K562 (cell line): Measurements from ENCODE around the gene RAB2B. TPM values are rescaled to one million over a fixed set of nuclear protein-coding genes. Genes with fewer than 3 reads are reported as not detected.
A peak's percentile ranks its signal among the peaks of the same experiment; 100 is the strongest.

Experiments
- ADNP ChIP-seq: fragments of 200-800 bp; sonication (Bioruptor generic); IDR thresholded peaks from 2 replicates; pipeline ENCODE4 v1.6.1; 2016; ENCODE audit warnings: missing genetic modification characterization, missing compliant biosample characterization
- BHLHE40 ChIP-seq: IDR thresholded peaks from 2 replicates; pipeline ENCODE4 v1.6.1; 2011; ENCODE audit warnings: low read length, improper control_type of control experiment
- CBFA2T3 ChIP-seq: fragments of 450-650 bp; IDR thresholded peaks from 2 replicates; pipeline ENCODE4 v1.6.1; 2017
- ESRRB ChIP-seq: fragments of 250-450 bp; sonication (Bioruptor Pico); IDR thresholded peaks from 2 replicates; pipeline ENCODE4 v1.5.0; 2020; ENCODE audit warnings: mild to moderate bottlenecking, moderate library complexity, borderline replicate concordance
- ETV1 ChIP-seq: fragments of 450-650 bp; conservative IDR thresholded peaks from 2 replicates; pipeline ENCODE4 v1.6.1; 2016; ENCODE audit warnings: missing genetic modification characterization, control low read depth, low read depth, missing compliant biosample characterization
- HNRNPUL1 ChIP-seq: fragments of 200-400 bp; formaldehyde crosslinking; IDR thresholded peaks from 2 replicates; pipeline ENCODE4 v1.6.1; 2017; ENCODE audit warnings: low read length
- NR2C2 ChIP-seq, 2 experiments: fragments of 200-800 bp in 1 of 2; sonication (Bioruptor generic) in 1 of 2; sonication (generic) in 1 of 2; formaldehyde crosslinking in 1 of 2; IDR thresholded peaks; 2 replicates each; pipeline versions ENCODE4 v1.6.1 to v1.8.0; 2016 to 2022; ENCODE audit warnings: mild to moderate bottlenecking in 1 of 2, missing compliant biosample characterization in 1 of 2, missing genetic modification characterization in 1 of 2, missing genetic modification reagents in 1 of 2
- NR4A1 ChIP-seq, 2 experiments: fragments of 250-450 bp in 1 of 2; fragments of 450-650 bp in 1 of 2; sonication (Bioruptor Pico) in 1 of 2; IDR thresholded peaks; 2 replicates each; pipeline versions ENCODE4 v1.4.0 to v1.6.1; 2016 to 2020; ENCODE audit warnings: mild to moderate bottlenecking in 2 of 2, missing compliant biosample characterization in 1 of 2, missing genetic modification characterization in 1 of 2, moderate library complexity in 1 of 2
- POLR2B ChIP-seq: fragments of 450-650 bp; IDR thresholded peaks from 2 replicates; pipeline ENCODE4 v1.6.1; 2018; ENCODE audit warnings: low read depth; ENCODE audit not compliant: partially characterized antibody
- RBBP5 ChIP-seq: fragments of 200-600 bp; sonication (generic); IDR thresholded peaks from 2 replicates; pipeline ENCODE4 v1.6.1; 2012; ENCODE audit warnings: borderline replicate concordance, mild to moderate bottlenecking, low read length, control low read depth, inconsistent platforms; ENCODE audit not compliant: insufficient read depth, poor library complexity, severe bottlenecking
- TCF7L2 ChIP-seq: fragments of 150-350 bp; IDR thresholded peaks from 2 replicates; pipeline ENCODE4 v1.6.1; 2016; ENCODE audit warnings: low read depth, mild to moderate bottlenecking, low read length, moderate library complexity
- TOE1 ChIP-seq, 2 experiments: fragments of 450-650 bp in 1 of 2; sonication (generic) in 1 of 2; formaldehyde crosslinking in 1 of 2; IDR thresholded peaks; 2 replicates each; pipeline versions ENCODE4 v1.7.1 to v1.8.0; 2016 to 2022; ENCODE audit warnings: borderline replicate concordance in 2 of 2, mild to moderate bottlenecking in 2 of 2, antibody characterized with exemption in 1 of 2, inconsistent platforms in 1 of 2, low read depth in 1 of 2, missing genetic modification reagents in 1 of 2, moderate library complexity in 1 of 2
- ZNF764 ChIP-seq: fragments of 250-450 bp; sonication (Bioruptor Pico); IDR thresholded peaks from 2 replicates; pipeline ENCODE4 v1.4.0; 2020; ENCODE audit warnings: low read depth, mild to moderate bottlenecking, moderate library complexity
- polyA plus RNA-seq, 8 experiments: library from polyadenylated mRNA; depleted of rRNA in 4 of 8; stranded (reverse) in 5 of 8; unstranded in 3 of 8; fragments of >200 nt; fragmentation: Nextera tagmentation in 2 of 8; fragmentation: Illumina TruSeq in 1 of 8; extraction: Ambion mirVana in 2 of 8; extraction: Trizol in 1 of 8; gene quantifications; 2 replicates each; pipeline versions ENCODE4 v1.2.1 to v1.2.3, GENCODE V29; 2011 to 2014; ENCODE audit warnings: inconsistent platforms in 1 of 8, missing spikeins in 1 of 8
- total RNA-seq, 7 experiments: library from RNA; depleted of rRNA in 6 of 7; stranded (reverse); fragments of >200 nt in 6 of 7; fragmentation: Illumina TruSeq in 2 of 7; extraction: Trizol in 2 of 7; gene quantifications; 2 replicates each; pipeline versions ENCODE4 v1.2.1 to v1.2.3, GENCODE V29; 2011 to 2021; ENCODE audit warnings: low replicate concordance in 1 of 7
- TF ChIP-seq, protein P1 (sequence below): fragments of 450-650 bp; IDR thresholded peaks from 2 replicates; pipeline ENCODE4 v1.6.1; 2018; ENCODE audit not compliant: partially characterized antibody
- TF ChIP-seq, protein P2 (sequence below): fragments of 250-450 bp; sonication (Bioruptor Pico); IDR thresholded peaks from 2 replicates; pipeline ENCODE4 v1.5.0; 2021
- TF ChIP-seq, protein P3 (sequence below), 3 experiments: fragments of 200-800 bp in 1 of 3; fragments of 250-450 bp in 1 of 3; fragments of 450-650 bp in 1 of 3; sonication (Bioruptor Pico) in 1 of 3; sonication (Bioruptor generic) in 1 of 3; formaldehyde crosslinking in 1 of 3; IDR thresholded peaks; 2 replicates each; pipeline versions ENCODE4 v1.6.1 to v1.8.0; 2016 to 2022; ENCODE audit warnings: mild to moderate bottlenecking in 2 of 3, missing genetic modification characterization in 2 of 3, missing compliant biosample characterization in 1 of 3, moderate library complexity in 1 of 3
- TF ChIP-seq, protein P4 (sequence below): fragments of 450-650 bp; formaldehyde crosslinking; IDR thresholded peaks from 2 replicates; pipeline ENCODE4 v1.4.0; 2022; ENCODE audit warnings: missing genetic modification characterization

RAB2B gene
- total and polyA plus RNA-seq, 9 of the 15 experiments (the other 6 are each of a cell fraction or from before 2014, with no cell fraction given): 4.6 to 19.8 (median 9.8) TPM

DNA sequence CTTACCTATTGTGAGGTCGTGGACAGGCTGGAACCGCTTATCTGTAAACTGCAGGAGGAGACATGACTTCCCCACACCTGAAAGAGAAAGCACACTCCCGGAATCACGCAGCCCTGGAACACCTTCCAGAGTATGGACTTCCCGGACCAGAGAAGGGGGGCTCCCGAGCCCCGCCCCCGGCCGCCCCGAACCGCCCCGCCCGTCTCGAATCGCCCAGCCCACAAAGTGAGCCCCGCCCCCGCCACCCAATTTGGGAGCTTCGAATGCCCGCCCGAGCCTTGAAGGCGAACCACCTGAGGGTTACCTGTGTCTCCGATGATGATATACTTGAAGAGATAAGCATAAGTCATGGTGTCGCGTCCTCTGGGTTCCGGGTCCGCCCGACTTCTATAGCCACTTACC lies 235 bp downstream of the RAB2B start (continued):
- TF ChIP-seq, protein P1, sequence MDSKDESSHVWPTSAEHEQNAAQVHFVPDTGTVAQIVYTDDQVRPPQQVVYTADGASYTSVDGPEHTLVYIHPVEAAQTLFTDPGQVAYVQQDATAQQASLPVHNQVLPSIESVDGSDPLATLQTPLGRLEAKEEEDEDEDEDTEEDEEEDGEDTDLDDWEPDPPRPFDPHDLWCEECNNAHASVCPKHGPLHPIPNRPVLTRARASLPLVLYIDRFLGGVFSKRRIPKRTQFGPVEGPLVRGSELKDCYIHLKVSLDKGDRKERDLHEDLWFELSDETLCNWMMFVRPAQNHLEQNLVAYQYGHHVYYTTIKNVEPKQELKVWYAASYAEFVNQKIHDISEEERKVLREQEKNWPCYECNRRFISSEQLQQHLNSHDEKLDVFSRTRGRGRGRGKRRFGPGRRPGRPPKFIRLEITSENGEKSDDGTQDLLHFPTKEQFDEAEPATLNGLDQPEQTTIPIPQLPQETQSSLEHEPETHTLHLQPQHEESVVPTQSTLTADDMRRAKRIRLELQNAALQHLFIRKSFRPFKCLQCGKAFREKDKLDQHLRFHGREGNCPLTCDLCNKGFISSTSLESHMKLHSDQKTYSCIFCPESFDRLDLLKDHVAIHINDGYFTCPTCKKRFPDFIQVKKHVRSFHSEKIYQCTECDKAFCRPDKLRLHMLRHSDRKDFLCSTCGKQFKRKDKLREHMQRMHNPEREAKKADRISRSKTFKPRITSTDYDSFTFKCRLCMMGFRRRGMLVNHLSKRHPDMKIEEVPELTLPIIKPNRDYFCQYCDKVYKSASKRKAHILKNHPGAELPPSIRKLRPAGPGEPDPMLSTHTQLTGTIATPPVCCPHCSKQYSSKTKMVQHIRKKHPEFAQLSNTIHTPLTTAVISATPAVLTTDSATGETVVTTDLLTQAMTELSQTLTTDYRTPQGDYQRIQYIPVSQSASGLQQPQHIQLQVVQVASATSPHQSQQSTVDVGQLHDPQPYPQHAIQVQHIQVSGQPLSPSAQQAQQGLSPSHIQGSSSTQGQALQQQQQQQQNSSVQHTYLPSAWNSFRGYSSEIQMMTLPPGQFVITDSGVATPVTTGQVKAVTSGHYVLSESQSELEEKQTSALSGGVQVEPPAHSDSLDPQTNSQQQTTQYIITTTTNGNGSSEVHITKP: peak; percentile 99
- TF ChIP-seq RBBP5 (no peak), HNRNPUL1 (no peak), ZNF764 (CRISPR knock-in tag) (no peak), ESRRB (no peak), NR2C2 (CRISPR knock-in tag; IDR thresholded peaks at IDR 0.05) (no peak), NR2C2 (tag; IDR thresholded peaks at IDR 0.05) (no peak), NR4A1 (CRISPR knock-in tag; IDR thresholded peaks at IDR 0.05) (no peak), NR4A1 (tag; IDR thresholded peaks at IDR 0.05) (no peak), CBFA2T3 (peak; percentile 20; the same call in 1 of the 2 replicates), BHLHE40 (peak; percentile 63), ETV1 (tag) (0 out of 2 replicates have a peak, but pooled peaks have one; percentile 26), ADNP (tag) (no peak), POLR2B (no peak), TCF7L2 (peak; percentile 83), TOE1 (IDR thresholded peaks at IDR 0.05; ENCODE audit: borderline replicate concordance) (0 out of 2 replicates have a peak, but pooled peaks have one; percentile 6), TOE1 (CRISPR knock-in tag; IDR thresholded peaks at IDR 0.05; ENCODE audit: borderline replicate concordance, low read depth) (no peak)
- TF ChIP-seq, protein P2, sequence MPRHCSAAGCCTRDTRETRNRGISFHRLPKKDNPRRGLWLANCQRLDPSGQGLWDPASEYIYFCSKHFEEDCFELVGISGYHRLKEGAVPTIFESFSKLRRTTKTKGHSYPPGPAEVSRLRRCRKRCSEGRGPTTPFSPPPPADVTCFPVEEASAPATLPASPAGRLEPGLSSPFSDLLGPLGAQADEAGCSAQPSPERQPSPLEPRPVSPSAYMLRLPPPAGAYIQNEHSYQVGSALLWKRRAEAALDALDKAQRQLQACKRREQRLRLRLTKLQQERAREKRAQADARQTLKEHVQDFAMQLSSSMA: no peak
- TF ChIP-seq, protein P3, sequence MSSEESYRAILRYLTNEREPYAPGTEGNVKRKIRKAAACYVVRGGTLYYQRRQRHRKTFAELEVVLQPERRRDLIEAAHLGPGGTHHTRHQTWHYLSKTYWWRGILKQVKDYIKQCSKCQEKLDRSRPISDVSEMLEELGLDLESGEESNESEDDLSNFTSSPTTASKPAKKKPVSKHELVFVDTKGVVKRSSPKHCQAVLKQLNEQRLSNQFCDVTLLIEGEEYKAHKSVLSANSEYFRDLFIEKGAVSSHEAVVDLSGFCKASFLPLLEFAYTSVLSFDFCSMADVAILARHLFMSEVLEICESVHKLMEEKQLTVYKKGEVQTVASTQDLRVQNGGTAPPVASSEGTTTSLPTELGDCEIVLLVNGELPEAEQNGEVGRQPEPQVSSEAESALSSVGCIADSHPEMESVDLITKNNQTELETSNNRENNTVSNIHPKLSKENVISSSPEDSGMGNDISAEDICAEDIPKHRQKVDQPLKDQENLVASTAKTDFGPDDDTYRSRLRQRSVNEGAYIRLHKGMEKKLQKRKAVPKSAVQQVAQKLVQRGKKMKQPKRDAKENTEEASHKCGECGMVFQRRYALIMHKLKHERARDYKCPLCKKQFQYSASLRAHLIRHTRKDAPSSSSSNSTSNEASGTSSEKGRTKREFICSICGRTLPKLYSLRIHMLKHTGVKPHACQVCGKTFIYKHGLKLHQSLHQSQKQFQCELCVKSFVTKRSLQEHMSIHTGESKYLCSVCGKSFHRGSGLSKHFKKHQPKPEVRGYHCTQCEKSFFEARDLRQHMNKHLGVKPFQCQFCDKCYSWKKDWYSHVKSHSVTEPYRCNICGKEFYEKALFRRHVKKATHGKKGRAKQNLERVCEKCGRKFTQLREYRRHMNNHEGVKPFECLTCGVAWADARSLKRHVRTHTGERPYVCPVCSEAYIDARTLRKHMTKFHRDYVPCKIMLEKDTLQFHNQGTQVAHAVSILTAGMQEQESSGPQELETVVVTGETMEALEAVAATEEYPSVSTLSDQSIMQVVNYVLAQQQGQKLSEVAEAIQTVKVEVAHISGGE (CRISPR knock-in tag; IDR thresholded peaks at IDR 0.05): peak in 1 of 3 experiments; percentile 85; a peak in 1 of 6 replicates
- TF ChIP-seq, protein P4, sequence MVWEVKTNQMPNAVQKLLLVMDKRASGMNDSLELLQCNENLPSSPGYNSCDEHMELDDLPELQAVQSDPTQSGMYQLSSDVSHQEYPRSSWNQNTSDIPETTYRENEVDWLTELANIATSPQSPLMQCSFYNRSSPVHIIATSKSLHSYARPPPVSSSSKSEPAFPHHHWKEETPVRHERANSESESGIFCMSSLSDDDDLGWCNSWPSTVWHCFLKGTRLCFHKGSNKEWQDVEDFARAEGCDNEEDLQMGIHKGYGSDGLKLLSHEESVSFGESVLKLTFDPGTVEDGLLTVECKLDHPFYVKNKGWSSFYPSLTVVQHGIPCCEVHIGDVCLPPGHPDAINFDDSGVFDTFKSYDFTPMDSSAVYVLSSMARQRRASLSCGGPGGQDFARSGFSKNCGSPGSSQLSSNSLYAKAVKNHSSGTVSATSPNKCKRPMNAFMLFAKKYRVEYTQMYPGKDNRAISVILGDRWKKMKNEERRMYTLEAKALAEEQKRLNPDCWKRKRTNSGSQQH: no peak
